Neuronal stem cell (in vitro differentiated cells): ENCODE results near the gene SLC7A10.

Source experiments
- DNase-seq: peaks from one replicate; pipeline ENCODE4 v3.0.0-alpha.2; 2013; ENCODE audit warnings: low spot score
- H2AFZ ChIP-seq: one replicate; pipeline ENCODE4 v1.6.1; 2013; ENCODE audit warnings: mild to moderate bottlenecking, low read length, inconsistent platforms
- H2AK5ac ChIP-seq: 2 replicates; pipeline ENCODE4 v1.6.1; 2013; ENCODE audit warnings: low read depth, mild to moderate bottlenecking, inconsistent platforms, low read length, moderate library complexity, mixed read lengths
- H2BK120ac ChIP-seq: 2 replicates; pipeline ENCODE4 v1.6.1; 2013; ENCODE audit warnings: low read depth, mild to moderate bottlenecking, inconsistent platforms, low read length, moderate library complexity, mixed read lengths
- H2BK12ac ChIP-seq: one replicate; pipeline ENCODE4 v1.6.1; 2013; ENCODE audit warnings: low read length, inconsistent platforms
- H2BK15ac ChIP-seq: 2 replicates; pipeline ENCODE4 v1.6.1; 2013; ENCODE audit warnings: mild to moderate bottlenecking, low read length, inconsistent platforms, mixed read lengths
- H2BK5ac ChIP-seq: one replicate; pipeline ENCODE4 v1.6.1; 2013; ENCODE audit warnings: inconsistent platforms, mild to moderate bottlenecking, low read length, moderate library complexity
- H3K14ac ChIP-seq: one replicate; pipeline ENCODE4 v1.6.1; 2013; ENCODE audit warnings: low read length, inconsistent platforms
- H3K18ac ChIP-seq: 2 replicates; pipeline ENCODE4 v1.6.1; 2013; ENCODE audit warnings: low read length, inconsistent platforms
- H3K23ac ChIP-seq: 2 replicates; pipeline ENCODE4 v1.6.1; 2013; ENCODE audit warnings: low read depth, mild to moderate bottlenecking, mixed read lengths, low read length, inconsistent platforms; ENCODE audit not compliant: poor library complexity
- H3K27ac ChIP-seq: replicated peaks from 3 replicates; pipeline ENCODE4 v1.5.1; 2013; ENCODE audit warnings: low read length, inconsistent platforms
- H3K27me3 ChIP-seq, 3 experiments: 2 replicates each; pipeline ENCODE4 v1.6.1; 2013; ENCODE audit warnings: low read length in 3 of 3, mild to moderate bottlenecking in 2 of 3, inconsistent platforms in 1 of 3, low read depth in 1 of 3, mixed read lengths in 1 of 3, moderate library complexity in 1 of 3; ENCODE audit not compliant: control insufficient read depth in 3 of 3, insufficient read depth in 3 of 3
- H3K36me3 ChIP-seq, 2 donors: replicated peaks in 1 of 2; 2 replicates each; pipeline ENCODE4 v1.6.1; 2013; ENCODE audit warnings: low read length in 2 of 2; ENCODE audit not compliant: control insufficient read depth in 2 of 2, insufficient read depth in 2 of 2
- H3K4ac ChIP-seq: 2 replicates; pipeline ENCODE4 v1.6.1; 2013; ENCODE audit warnings: inconsistent platforms, mild to moderate bottlenecking, low read length, moderate library complexity
- H3K4me1 ChIP-seq, 2 donors: 1 replicate in 1 of 2; 2 replicates in 1 of 2; pipeline ENCODE4 v1.6.1; 2013; ENCODE audit warnings: low read length in 2 of 2, low read depth in 1 of 2; ENCODE audit not compliant: control insufficient read depth in 2 of 2, insufficient read depth in 1 of 2
- H3K4me2 ChIP-seq: one replicate; pipeline ENCODE4 v1.6.1; 2013; ENCODE audit warnings: mild to moderate bottlenecking, low read length, inconsistent platforms; ENCODE audit not compliant: insufficient read depth, poor library complexity, severe bottlenecking
- H3K4me3 ChIP-seq, 2 donors: 2 replicates each; pipeline ENCODE4 v1.5.1; 2013; ENCODE audit warnings: low read length in 2 of 2, mild to moderate bottlenecking in 2 of 2, inconsistent platforms in 1 of 2, moderate library complexity in 1 of 2
- H3K79me1 ChIP-seq: one replicate; pipeline ENCODE4 v1.6.1; 2013; ENCODE audit warnings: low read depth, mild to moderate bottlenecking, inconsistent platforms, low read length, moderate library complexity
- H3K9ac ChIP-seq: one replicate; pipeline ENCODE4 v1.6.1; 2013; ENCODE audit warnings: mild to moderate bottlenecking, low read depth, low read length, inconsistent platforms; ENCODE audit not compliant: poor library complexity
- H3K9me3 ChIP-seq, 2 donors: replicated peaks in 1 of 2; 2 replicates each; pipeline versions ENCODE3 to v1.6.1; 2013; ENCODE audit warnings: low read length in 2 of 2, mild to moderate bottlenecking in 2 of 2, inconsistent platforms in 1 of 2, low read depth in 1 of 2, mixed read lengths in 1 of 2, moderate library complexity in 1 of 2; ENCODE audit not compliant: control insufficient read depth in 2 of 2, insufficient read depth in 1 of 2
- H4K8ac ChIP-seq: one replicate; pipeline ENCODE4 v1.6.1; 2013; ENCODE audit warnings: low read depth, mild to moderate bottlenecking, inconsistent platforms, low read length, moderate library complexity
- H4K91ac ChIP-seq: one replicate; pipeline ENCODE4 v1.6.1; 2013; ENCODE audit warnings: low read length, low read depth, mild to moderate bottlenecking, inconsistent platforms; ENCODE audit not compliant: poor library complexity
- WGBS, 2 donors: extraction: QIAGEN DNeasy Blood & Tissue Kit; methylation state at CpG; one replicate each; pipeline ENCODE4 v1.1.7; 2013; ENCODE audit warnings: missing lambda C conversion rate in 2 of 2, mixed read lengths in 1 of 2; ENCODE audit not compliant: insufficient read length in 2 of 2, insufficient replicate concordance in 1 of 2; ENCODE audit errors: extremely low coverage in 2 of 2; 5-methylcytosine and 5-hydroxymethylcytosine counted together

The SLC7A10 gene

GRCh38 chr19:33242911-33243310 lies 17.3 kb upstream of the SLC7A10 start:
- no CpG with 5 or more reads among the region's 6 CpGs for WGBS, 2 donors
- Histone ChIP-seq H3K36me3 (no peaks in the 10 kb centered on the region), H3K27me3 (peaks cover 0 to 15% (median 0%) of the 10 kb centered on the region in 3 experiments), H2BK120ac (no peak overlapping the region), H3K9ac (no peak overlapping the region), H3K4me3 (no peak overlapping the region), H2BK12ac (no peak overlapping the region), H4K91ac (no peak overlapping the region), H2AFZ (no peak overlapping the region), H3K18ac (no peak overlapping the region), H3K4me2 (no peak overlapping the region), H2BK5ac (no peak overlapping the region), H2AK5ac (peak overlapping the region; percentile 5), H3K4ac (no peak overlapping the region), H3K27ac (no peak overlapping the region), H3K23ac (no peak overlapping the region), H2BK15ac (peak overlapping the region; percentile 39), H3K79me1 (no peaks in the 10 kb centered on the region), H3K14ac (no peak overlapping the region), H3K9me3 (peaks cover 6 to 14% of the 10 kb centered on the region in 2 donors), H4K8ac (no peak overlapping the region), H3K4me1 (no peaks in the 10 kb centered on the region)
- no peak for DNase-seq

GRCh38 chr19:33242131-33242530 lies 16.5 kb upstream of the SLC7A10 start:
- peak overlapping the region; percentile 65 for H3K18ac ChIP-seq
- no peak overlapping the region for H3K4me2 ChIP-seq
- H3K27me3 ChIP-seq, result peaks cover 0 to 15% (median 0%) of the 10 kb centered on the region in 3 experiments
- peak overlapping the region; percentile 23 for H3K23ac ChIP-seq
- H3K4me3 ChIP-seq, result no peak overlapping the region
- peaks cover 6 to 14% of the 10 kb centered on the region in 2 donors for H3K9me3 ChIP-seq
- no peak overlapping the region for H2BK120ac ChIP-seq
- no peaks in the 10 kb centered on the region for H3K79me1 ChIP-seq
- peak overlapping the region; percentile 62 for H2BK15ac ChIP-seq
- DNase-seq, result no peak
- no peak overlapping the region for H3K14ac ChIP-seq
- no peak overlapping the region for H3K27ac ChIP-seq
- H2AFZ ChIP-seq, result no peak overlapping the region
- no peak overlapping the region for H4K91ac ChIP-seq
- no peak overlapping the region for H3K9ac ChIP-seq
- H3K36me3 ChIP-seq, result no peaks in the 10 kb centered on the region
- peak overlapping the region; percentile 17 for H2BK12ac ChIP-seq
- whole genome bisulfite sequencing, 2 donors, result no CpG with 5 or more reads among the region's 10 CpGs
- H3K4ac ChIP-seq, result no peak overlapping the region
- H4K8ac ChIP-seq, result no peak overlapping the region
- no peaks in the 10 kb centered on the region for H3K4me1 ChIP-seq
- H2AK5ac ChIP-seq, result peak overlapping the region; percentile 97
- no peak overlapping the region for H2BK5ac ChIP-seq

- no peak for DNase-seq
- Histone ChIP-seq H3K4me3 (no peak overlapping the region), H3K79me1 (no peaks in the 10 kb centered on the region), H3K18ac (no peak overlapping the region), H3K9me3 (peaks cover 6 to 14% of the 10 kb centered on the region in 2 donors), H2BK120ac (no peak overlapping the region), H2AK5ac (peak overlapping the region; percentile 97), H3K4me2 (no peak overlapping the region), H2BK12ac (no peak overlapping the region), H3K36me3 (no peaks in the 10 kb centered on the region), H2BK15ac (peak overlapping the region; percentile 98), H2AFZ (no peak overlapping the region), H4K91ac (no peak overlapping the region), H3K9ac (no peak overlapping the region), H3K14ac (no peak overlapping the region), H3K27ac (no peak overlapping the region), H3K4me1 (no peaks in the 10 kb centered on the region), H3K4ac (no peak overlapping the region), H3K23ac (peak overlapping the region; percentile 23), H4K8ac (no peak overlapping the region), H2BK5ac (no peak overlapping the region), H3K27me3 (peaks cover 0 to 19% (median 0%) of the 10 kb centered on the region in 3 experiments)
- WGBS, 2 donors, result no CpG with 5 or more reads among the region's 22 CpGs
Observed at GRCh38 chr19:33241530-33242101, 16.0 kb upstream of the SLC7A10 start.

- DNase-seq, result no peak
- H3K4me1 ChIP-seq, result no peaks in the 10 kb centered on the region
- H3K79me1 ChIP-seq, result no peaks in the 10 kb centered on the region
Observed at GRCh38 chr19:33241091-33241529, 15.5 kb upstream of the SLC7A10 start.

More at GRCh38 chr19:33241091-33241529, 15.5 kb upstream of the SLC7A10 start:
- Histone ChIP-seq H3K27ac (no peak overlapping the region), H3K18ac (peak overlapping the region; percentile 48), H3K9ac (no peak overlapping the region), H2BK15ac (peak overlapping the region; percentile 98), H2BK12ac (no peak overlapping the region), H2AK5ac (peak overlapping the region; percentile 97), H3K23ac (peak overlapping the region; percentile 43), H3K4me2 (no peak overlapping the region), H3K27me3 (peaks cover 0 to 20% (median 0%) of the 10 kb centered on the region in 3 experiments), H4K91ac (no peak overlapping the region), H3K4ac (no peak overlapping the region), H2BK120ac (no peak overlapping the region), H4K8ac (peak overlapping the region; percentile 32), H3K14ac (no peak overlapping the region), H3K36me3 (no peaks in the 10 kb centered on the region), H2AFZ (no peak overlapping the region), H3K4me3 (no peak overlapping the region), H3K9me3 (peaks cover 4 to 12% of the 10 kb centered on the region in 2 donors), H2BK5ac (no peak overlapping the region)
- no CpG with 5 or more reads among the region's 11 CpGs for WGBS, 2 donors
